OCI-M2 (cell line): Measurements from ENCODE around the gene SULT1B1.

ENCODE experiments used
- DNase-seq: peaks from one replicate; lab custom pipeline; 2025; ENCODE audit not compliant: unreplicated experiment; lab: John Stamatoyannopoulos, UW

Gene SULT1B1

GRCh38 chr4:69701696-69702095, 58.7 kb downstream of the SULT1B1 start:
- DNase-seq: no peak

DNA sequence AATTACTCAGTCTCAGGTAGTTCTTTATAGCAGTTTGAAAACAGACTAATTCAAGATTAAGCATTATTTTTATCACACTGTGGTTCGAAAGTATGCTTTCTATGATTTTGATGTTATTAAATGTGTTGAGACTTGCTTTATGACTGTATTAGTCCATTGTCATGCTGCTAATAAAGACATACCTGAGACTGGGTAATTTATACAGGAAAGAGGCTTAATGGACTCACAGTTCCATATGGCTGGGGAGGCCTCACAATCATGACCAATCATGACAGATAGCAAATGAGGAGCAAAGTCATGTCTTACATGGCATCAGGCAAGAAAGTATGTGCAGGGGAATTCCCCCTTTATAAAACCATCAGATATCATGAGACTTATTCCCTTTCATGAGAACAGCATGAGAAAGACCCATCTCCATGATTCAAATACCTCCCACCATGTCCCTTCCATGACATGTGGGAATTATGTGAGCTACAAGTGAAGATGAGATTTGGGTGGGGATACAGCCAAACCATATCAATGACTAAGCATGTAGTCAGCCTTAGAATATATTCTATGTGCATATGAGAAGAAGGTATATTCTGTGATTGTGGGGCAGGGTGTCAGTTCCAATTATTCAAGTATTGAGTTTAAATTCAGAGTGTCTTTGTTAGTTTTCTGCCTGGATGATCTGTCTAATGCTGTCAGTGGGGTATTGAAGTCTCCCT, 62.7 kb downstream of the SULT1B1 start:
- DNase-seq: no peak

DNA sequence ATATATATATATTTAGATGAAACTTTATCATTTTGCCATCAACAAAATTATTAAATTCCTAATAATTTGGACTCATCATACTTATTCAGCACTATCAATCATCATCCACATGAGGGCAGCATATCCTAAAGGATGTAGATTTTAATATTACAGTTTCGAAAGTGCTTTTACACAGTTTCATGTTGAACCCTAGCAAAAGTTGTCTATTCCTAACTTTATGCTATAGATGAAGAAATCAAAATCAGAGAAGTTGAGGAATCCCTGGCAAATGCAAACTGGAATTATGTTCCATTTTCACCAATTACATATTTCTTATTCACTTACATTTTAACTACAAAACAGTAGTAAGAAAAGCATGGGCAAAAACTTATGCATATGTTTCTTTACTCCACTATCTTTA, 70.8 kb downstream of the SULT1B1 start:
- DNase-seq: no peak

GRCh38 chr4:69684804-69685203, 75.6 kb downstream of the SULT1B1 start:
- DNase-seq: no peak
